ENCODE measurements around the gene BCS1L.

GRCh38 chr2:218627939-218628338 lies 31.5 kb upstream of the BCS1L start:
- no peak for TF ChIP-seq CTCF (IDR thresholded peaks at IDR 0.05; ENCODE audit: low read depth, low read length)
- TF ChIP-seq EZH2phosphoT487 (IDR thresholded peaks at IDR 0.05; ENCODE audit: low read depth), result no peak

Data from OCI-LY3 (cell line).